ENCODE measurements around the gene NAIF1. TPM values are rescaled to one million over a fixed set of nuclear protein-coding genes. Genes with fewer than 3 reads are reported as not detected.

The NAIF1 gene
- total RNA-seq, 2 donors from 2014 or later, result 5.8 to 8.2 TPM

DNA sequence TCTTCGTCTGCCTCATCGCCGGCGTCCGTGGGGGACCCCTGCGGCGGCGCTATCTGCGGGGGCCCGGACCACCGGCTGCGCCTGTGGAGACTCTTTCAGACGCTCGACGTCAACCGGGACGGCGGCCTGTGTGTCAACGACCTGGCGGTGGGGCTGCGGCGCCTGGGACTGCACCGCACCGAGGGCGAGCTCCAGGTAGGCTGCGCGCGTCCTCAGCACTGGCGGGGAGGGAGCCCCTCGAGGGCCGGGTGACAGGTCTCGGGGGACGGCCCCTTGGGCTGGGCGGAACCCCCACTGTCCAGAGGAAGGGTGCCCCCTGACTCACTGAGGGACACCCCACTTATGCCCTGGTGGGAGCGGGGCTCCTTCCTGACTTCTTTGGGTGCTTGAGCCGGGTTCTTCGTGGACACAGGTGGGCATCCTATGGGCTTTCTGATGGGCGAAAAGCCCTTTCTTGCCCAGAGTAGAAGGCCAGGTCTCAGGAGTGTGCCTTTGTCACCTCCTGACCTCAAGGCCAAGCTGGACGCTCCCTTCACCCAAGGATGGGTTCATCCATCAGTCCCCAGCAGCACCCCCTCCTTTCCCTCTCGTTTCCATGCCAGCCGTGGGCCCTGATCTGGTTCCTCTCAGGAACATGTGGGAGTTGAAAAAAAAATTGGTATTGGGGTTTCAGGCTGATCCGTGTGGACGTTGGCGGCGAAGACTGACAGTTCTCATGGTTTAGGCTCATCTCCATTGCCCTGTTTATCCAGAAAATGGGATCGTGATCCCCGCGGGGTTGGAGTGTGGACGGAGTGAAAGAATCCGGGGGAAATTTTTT is 1.5 kb upstream of the NAIF1 start:
- Histone ChIP-seq H3K9me3 (no peaks in the 10 kb centered on the region), H3K27me3 (no peaks in the 10 kb centered on the region), H3K4me1 (peaks cover 0 to 55% of the 10 kb centered on the region in 2 donors), H3K27ac (peak overlapping the region; percentile 99), H3K36me3 (no peaks in the 10 kb centered on the region), H3K4me3 (peak overlapping the region; percentile 90 to 98)
- DNase-seq (ENCODE audit: low spot score), result peak; percentile 64
- TF ChIP-seq, protein P1, sequence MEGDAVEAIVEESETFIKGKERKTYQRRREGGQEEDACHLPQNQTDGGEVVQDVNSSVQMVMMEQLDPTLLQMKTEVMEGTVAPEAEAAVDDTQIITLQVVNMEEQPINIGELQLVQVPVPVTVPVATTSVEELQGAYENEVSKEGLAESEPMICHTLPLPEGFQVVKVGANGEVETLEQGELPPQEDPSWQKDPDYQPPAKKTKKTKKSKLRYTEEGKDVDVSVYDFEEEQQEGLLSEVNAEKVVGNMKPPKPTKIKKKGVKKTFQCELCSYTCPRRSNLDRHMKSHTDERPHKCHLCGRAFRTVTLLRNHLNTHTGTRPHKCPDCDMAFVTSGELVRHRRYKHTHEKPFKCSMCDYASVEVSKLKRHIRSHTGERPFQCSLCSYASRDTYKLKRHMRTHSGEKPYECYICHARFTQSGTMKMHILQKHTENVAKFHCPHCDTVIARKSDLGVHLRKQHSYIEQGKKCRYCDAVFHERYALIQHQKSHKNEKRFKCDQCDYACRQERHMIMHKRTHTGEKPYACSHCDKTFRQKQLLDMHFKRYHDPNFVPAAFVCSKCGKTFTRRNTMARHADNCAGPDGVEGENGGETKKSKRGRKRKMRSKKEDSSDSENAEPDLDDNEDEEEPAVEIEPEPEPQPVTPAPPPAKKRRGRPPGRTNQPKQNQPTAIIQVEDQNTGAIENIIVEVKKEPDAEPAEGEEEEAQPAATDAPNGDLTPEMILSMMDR (IDR thresholded peaks at IDR 0.05), result no peak

GRCh38 chr9:128067645-128068385 is 695 bp upstream of the NAIF1 start, which contains the start of gene SLC25A25:
TSS of gene SLC25A25 (plus strand) at chr9:128068232. CDS start at chr9:128068320, 88 bp downstream.
- TF ChIP-seq, protein P1 (IDR thresholded peaks at IDR 0.05), result no peak
- peak; percentile 100 for DNase-seq (ENCODE audit: low spot score)
- H3K4me3 ChIP-seq, result peak within 1 kb of the TSS; percentile 90 to 98
- H3K27ac ChIP-seq, result peak within 1 kb of the TSS; percentile 99
- H3K27me3 ChIP-seq, result no peaks in the 10 kb centered on the region
- no peaks in the 10 kb centered on the region for H3K9me3 ChIP-seq
- peaks cover 7% of the 10 kb centered on the region for H3K36me3 ChIP-seq
- H3K4me1 ChIP-seq, result peaks cover 0 to 50% of the 10 kb centered on the region in 2 donors

GRCh38 chr9:128065907-128066712 is 1.0 kb downstream of the NAIF1 start:
- no peak for DNase-seq (ENCODE audit: low spot score)
- peak overlapping the region in 1 of 2 donors; percentile 99 for H3K27ac ChIP-seq
- peaks cover 8% of the 10 kb centered on the region for H3K36me3 ChIP-seq
- H3K4me3 ChIP-seq, result peak overlapping the region; percentile 39 to 98
- TF ChIP-seq, protein P1 (IDR thresholded peaks at IDR 0.05), result no peak
- H3K27me3 ChIP-seq, result no peaks in the 10 kb centered on the region
- H3K9me3 ChIP-seq, result no peaks in the 10 kb centered on the region
- H3K4me1 ChIP-seq, result peaks cover 0 to 37% of the 10 kb centered on the region in 2 donors

- Histone ChIP-seq H3K4me1 (peaks cover 0 to 24% of the 10 kb centered on the region in 2 donors), H3K27ac (no peak overlapping the region), H3K9me3 (no peaks in the 10 kb centered on the region), H3K36me3 (peaks cover 8% of the 10 kb centered on the region), H3K4me3 (no peak overlapping the region), H3K27me3 (no peaks in the 10 kb centered on the region)
- DNase-seq (ENCODE audit: low spot score), result no peak
- TF ChIP-seq, protein P1 (IDR thresholded peaks at IDR 0.05), result no peak
Measured at GRCh38 chr9:128062846-128063831, 4.0 kb downstream of the NAIF1 start.
